Tibial nerve (tissue), 4 donors: ENCODE results near the gene CXCL17. TPM values are rescaled to one million over a fixed set of nuclear protein-coding genes. Genes with fewer than 3 reads are reported as not detected.

Source experiments
- DNase-seq, 2 donors: peaks; one replicate each; pipeline ENCODE4 v3.0.0-alpha.2; 2019; ENCODE audit warnings: low spot score in 2 of 2
- H3K27ac ChIP-seq, 4 donors: fragments of 200-600 bp; sonication (generic) in 3 of 4; one replicate each; pipeline ENCODE4 v1.5.1; 2017 to 2019; ENCODE audit warnings: mild to moderate bottlenecking in 1 of 4
- H3K27me3 ChIP-seq, 2 donors: fragments of 200-600 bp; sonication (generic) in 1 of 2; one replicate each; pipeline versions ENCODE4 v1.5.1 to v1.6.0; 2017 to 2019
- H3K36me3 ChIP-seq, 3 donors: fragments of 200-600 bp; sonication (generic); one replicate each; pipeline ENCODE4 v1.5.1; 2018 to 2019
- H3K4me1 ChIP-seq, 4 donors: fragments of 200-600 bp; sonication (generic) in 3 of 4; one replicate each; pipeline ENCODE4 v1.5.1; 2017 to 2019
- H3K4me3 ChIP-seq, 4 donors: fragments of 200-600 bp; sonication (generic) in 3 of 4; one replicate each; pipeline ENCODE4 v1.5.1; 2017 to 2019; ENCODE audit warnings: mild to moderate bottlenecking in 1 of 4, moderate library complexity in 1 of 4
- H3K9me3 ChIP-seq, 4 donors: fragments of 200-600 bp; sonication (generic) in 3 of 4; one replicate each; pipeline ENCODE4 v1.5.1; 2017 to 2019
- CTCF ChIP-seq, 5 experiments: fragments of 200-600 bp in 3 of 5; fragments of 450-650 bp in 2 of 5; sonication (generic) in 3 of 5; IDR thresholded peaks; one replicate each; pipeline ENCODE4 v1.5.1; 2016 to 2019; ENCODE audit warnings: antibody characterized with exemption in 5 of 5, mild to moderate bottlenecking in 3 of 5, moderate library complexity in 2 of 5
- EP300 ChIP-seq, 2 donors: sonication (generic); formaldehyde crosslinking; IDR thresholded peaks; one replicate each; pipeline ENCODE4 v1.6.1; 2017; ENCODE audit warnings: antibody characterized with exemption in 2 of 2, mild to moderate bottlenecking in 1 of 2
- POLR2A ChIP-seq, 2 donors: fragments of 450-650 bp; IDR thresholded peaks; one replicate each; pipeline ENCODE4 v1.6.1; 2017; ENCODE audit warnings: antibody characterized with exemption in 2 of 2, mild to moderate bottlenecking in 2 of 2, moderate library complexity in 2 of 2
- WGBS, 2 donors: methylation state at CpG; one replicate each; pipeline ENCODE4 v1.1.5; 2018; 5-methylcytosine and 5-hydroxymethylcytosine counted together
- total RNA-seq, 4 donors: library from RNA; depleted of rRNA; stranded (reverse); fragments of >200 nt; gene quantifications; one replicate each; pipeline ENCODE4 v1.1.0, GENCODE V29; 2016

The CXCL17 gene
- total RNA-seq, 4 donors from 2014 or later = not detected

GRCh38 chr19:42443944-42444398 lies 1.2 kb upstream of the CXCL17 start:
- H3K27ac ChIP-seq = no peak overlapping the region

DNA sequence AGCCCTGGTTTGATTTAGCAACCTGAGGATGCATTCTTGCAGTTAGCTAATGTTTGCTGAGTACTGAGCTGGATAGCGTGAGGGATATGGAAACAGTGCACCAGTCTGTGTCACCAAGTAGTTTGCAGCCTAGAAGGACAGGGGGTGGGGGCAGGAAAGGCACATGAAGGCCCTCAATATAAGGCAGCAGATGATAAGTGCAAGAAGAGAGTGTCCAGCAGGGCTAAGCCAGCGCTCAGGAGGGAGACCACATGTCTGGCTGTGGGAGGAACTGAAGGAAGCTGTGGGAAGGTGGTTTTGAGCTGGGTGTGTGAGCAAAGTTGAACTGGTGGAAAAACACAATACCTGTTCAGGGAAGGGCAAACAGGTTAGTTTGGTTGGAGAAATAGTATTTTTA lies 1.7 kb downstream of the CXCL17 start:
- DNase-seq = no peak
- Histone ChIP-seq H3K27ac (no peak overlapping the region), H3K27me3 (no peaks in the 10 kb centered on the region), H3K9me3 (no peaks in the 10 kb centered on the region), H3K36me3 (no peaks in the 10 kb centered on the region), H3K4me3 (no peak overlapping the region), H3K4me1 (peaks cover 0 to 16% (median 2%) of the 10 kb centered on the region in 4 donors)
- TF ChIP-seq CTCF (IDR thresholded peaks at IDR 0.05) = no peak
- no peak for TF ChIP-seq POLR2A (IDR thresholded peaks at IDR 0.05)
- TF ChIP-seq EP300 (IDR thresholded peaks at IDR 0.05) = no peak
- WGBS, 2 donors = 75 to 78% methylated on average over 2 of the region's 2 CpGs

More at GRCh38 chr19:42443944-42444398, 1.2 kb upstream of the CXCL17 start:
- TF ChIP-seq CTCF (IDR thresholded peaks at IDR 0.05) (no peak), POLR2A (IDR thresholded peaks at IDR 0.05) (no peak), EP300 (IDR thresholded peaks at IDR 0.05) (no peak)
- H3K36me3 ChIP-seq = no peaks in the 10 kb centered on the region
- no peak for DNase-seq
- peaks cover 0 to 12% (median 2%) of the 10 kb centered on the region in 4 donors for H3K4me1 ChIP-seq
- 57 to 64% methylated on average over 4 of the region's 4 CpGs for WGBS, 2 donors
- H3K9me3 ChIP-seq = no peaks in the 10 kb centered on the region
- no peak overlapping the region for H3K4me3 ChIP-seq
- no peaks in the 10 kb centered on the region for H3K27me3 ChIP-seq

- TF ChIP-seq POLR2A (IDR thresholded peaks at IDR 0.05) = no peak
- peak; percentile 68 to 94 (median 84) for TF ChIP-seq CTCF (IDR thresholded peaks at IDR 0.05)
- TF ChIP-seq EP300 (IDR thresholded peaks at IDR 0.05) = no peak
- H3K27ac ChIP-seq = no peak overlapping the region
- H3K9me3 ChIP-seq = no peaks in the 10 kb centered on the region
- peak; percentile 50 to 68 for DNase-seq
- no peak overlapping the region for H3K4me3 ChIP-seq
- WGBS, 2 donors = 30% methylated on average over 16 of the region's 16 CpGs
- no peaks in the 10 kb centered on the region for H3K36me3 ChIP-seq
- no peaks in the 10 kb centered on the region for H3K27me3 ChIP-seq
- peaks cover 0 to 21% (median 2%) of the 10 kb centered on the region in 4 donors for H3K4me1 ChIP-seq
Observed at GRCh38 chr19:42440357-42441048, 2.2 kb downstream of the CXCL17 start.

- H3K36me3 ChIP-seq = no peaks in the 10 kb centered on the region
- H3K9me3 ChIP-seq = no peaks in the 10 kb centered on the region
- H3K4me3 ChIP-seq = no peak overlapping the region
- no peaks in the 10 kb centered on the region for H3K27me3 ChIP-seq
- DNase-seq = peak; percentile 35 to 59
- peaks cover 0 to 39% (median 7%) of the 10 kb centered on the region in 4 donors for H3K4me1 ChIP-seq
- no peak overlapping the region for H3K27ac ChIP-seq
- 49 to 59% methylated on average over 3 of the region's 3 CpGs for WGBS, 2 donors
- TF ChIP-seq EP300 (IDR thresholded peaks at IDR 0.05) (peak in 1 of 2 donors; percentile 19), POLR2A (IDR thresholded peaks at IDR 0.05) (no peak), CTCF (IDR thresholded peaks at IDR 0.05) (no peak)
Observed at GRCh38 chr19:42436006-42436405, 6.7 kb downstream of the CXCL17 start.

- no peak for DNase-seq
- H3K4me1 ChIP-seq = peaks cover 0 to 34% (median 5%) of the 10 kb centered on the region in 4 donors
- no peaks in the 10 kb centered on the region for H3K36me3 ChIP-seq
- H3K27ac ChIP-seq = no peak overlapping the region
- H3K27me3 ChIP-seq = no peaks in the 10 kb centered on the region
- H3K4me3 ChIP-seq = no peak overlapping the region
- no peaks in the 10 kb centered on the region for H3K9me3 ChIP-seq
- WGBS, 2 donors = 71 to 74% methylated on average over 6 of the region's 6 CpGs
- no peak for TF ChIP-seq EP300 (IDR thresholded peaks at IDR 0.05)
- no peak for TF ChIP-seq CTCF (IDR thresholded peaks at IDR 0.05)
- no peak for TF ChIP-seq POLR2A (IDR thresholded peaks at IDR 0.05)
Observed at GRCh38 chr19:42435316-42435715, 7.4 kb downstream of the CXCL17 start.
